ENCODE data around the gene COL4A1. TPM values are rescaled to one million over a fixed set of nuclear protein-coding genes. Genes with fewer than 3 reads are reported as not detected.

The COL4A1 gene
- total RNA-seq, 1 experiment from 2014 or later = 4.8 TPM

GRCh38 chr13:110339975-110340550 is 33.1 kb upstream of the COL4A1 start:
- Histone ChIP-seq H3K27me3 (replicated peaks; ENCODE audit: control insufficient read depth, insufficient read depth, low read length) (no peaks in the 10 kb centered on the region), H3K4me3 (ENCODE audit: low read depth, low read length) (no peak overlapping the region), H3K4me1 (no peaks in the 10 kb centered on the region), H3K36me3 (ENCODE audit: control insufficient read depth, insufficient read depth, low read length) (no peaks in the 10 kb centered on the region), H3K9me3 (no peaks in the 10 kb centered on the region)
- Mint-ChIP-seq H3K4me3 (ENCODE audit: unreplicated experiment) (no peak overlapping the region), H3K9me3 (ENCODE audit: unreplicated experiment) (no peaks in the 10 kb centered on the region), H3K36me3 (ENCODE audit: insufficient read depth, unreplicated experiment) (no peaks in the 10 kb centered on the region), H3K4me1 (ENCODE audit: low read depth, unreplicated experiment) (no peaks in the 10 kb centered on the region), H3K27me3 (ENCODE audit: insufficient read depth, unreplicated experiment) (no peaks in the 10 kb centered on the region), H3K27ac (ENCODE audit: unreplicated experiment) (no peak overlapping the region)
- intact Hi-C loops (cut with micrococcal nuclease; ENCODE audit: unreplicated experiment) = no loop called here
- DNase-seq = no peak
- POLR2A ChIA-PET = no interaction called here
- BruUV-seq (replicated peaks) = no TSS peak
- CTCF ChIA-PET = interaction anchor here (1.0 kb wide), 1 partner anchor 116 kb away, joined by 3 read pairs; no protein-coding TSS in a partner anchor
- no peak for TF ChIP-seq CTCF (IDR thresholded peaks at IDR 0.05; ENCODE audit: insufficient read depth in 1 of 2, low read depth in 1 of 2, low read length in 1 of 2, severe bottlenecking in 1 of 2, unreplicated experiment in 1 of 2)

- TF ChIP-seq CTCF (IDR thresholded peaks at IDR 0.05; ENCODE audit: insufficient read depth in 1 of 2, low read depth in 1 of 2, low read length in 1 of 2, severe bottlenecking in 1 of 2, unreplicated experiment in 1 of 2) = no peak
- Histone ChIP-seq H3K27me3 (replicated peaks; ENCODE audit: control insufficient read depth, insufficient read depth, low read length) (no peaks in the 10 kb centered on the region), H3K9me3 (no peaks in the 10 kb centered on the region), H3K4me1 (no peaks in the 10 kb centered on the region), H3K36me3 (ENCODE audit: control insufficient read depth, insufficient read depth, low read length) (no peaks in the 10 kb centered on the region), H3K4me3 (ENCODE audit: low read depth, low read length) (no peak overlapping the region)
- no peak overlapping the region for H3K27ac Mint-ChIP-seq (ENCODE audit: unreplicated experiment)
- ChIA-PET CTCF (no interaction called here), POLR2A (no interaction called here)
- no peak for DNase-seq
- no peaks in the 10 kb centered on the region for H3K36me3 Mint-ChIP-seq (ENCODE audit: insufficient read depth, unreplicated experiment)
- no peaks in the 10 kb centered on the region for H3K4me1 Mint-ChIP-seq (ENCODE audit: low read depth, unreplicated experiment)
- no peak overlapping the region for H3K4me3 Mint-ChIP-seq (ENCODE audit: unreplicated experiment)
- no peaks in the 10 kb centered on the region for H3K9me3 Mint-ChIP-seq (ENCODE audit: unreplicated experiment)
- no TSS peak for BruUV-seq (replicated peaks)
- no peaks in the 10 kb centered on the region for H3K27me3 Mint-ChIP-seq (ENCODE audit: insufficient read depth, unreplicated experiment)
- intact Hi-C loops (cut with micrococcal nuclease; ENCODE audit: unreplicated experiment) = no loop called here
These were observed 32.3 kb upstream of the COL4A1 start for GRCh38 chr13:110339263-110339662.

GRCh38 chr13:110338441-110339101 is 31.6 kb upstream of the COL4A1 start:
- no peak for TF ChIP-seq CTCF (IDR thresholded peaks at IDR 0.05; ENCODE audit: insufficient read depth in 1 of 2, low read depth in 1 of 2, low read length in 1 of 2, severe bottlenecking in 1 of 2, unreplicated experiment in 1 of 2)
- Mint-ChIP-seq H3K36me3 (ENCODE audit: insufficient read depth, unreplicated experiment) (no peaks in the 10 kb centered on the region), H3K27ac (ENCODE audit: unreplicated experiment) (no peak overlapping the region), H3K4me1 (ENCODE audit: low read depth, unreplicated experiment) (no peaks in the 10 kb centered on the region), H3K9me3 (ENCODE audit: unreplicated experiment) (no peaks in the 10 kb centered on the region), H3K4me3 (ENCODE audit: unreplicated experiment) (no peak overlapping the region), H3K27me3 (ENCODE audit: insufficient read depth, unreplicated experiment) (no peaks in the 10 kb centered on the region)
- no peaks in the 10 kb centered on the region for H3K9me3 ChIP-seq
- no TSS peak for BruUV-seq (replicated peaks)
- no peak for DNase-seq
- no peaks in the 10 kb centered on the region for H3K36me3 ChIP-seq (ENCODE audit: control insufficient read depth, insufficient read depth, low read length)
- intact Hi-C loops (cut with micrococcal nuclease; ENCODE audit: unreplicated experiment) = no loop called here
- ChIA-PET CTCF (no interaction called here), POLR2A (no interaction called here)
- H3K4me1 ChIP-seq = no peaks in the 10 kb centered on the region
- no peak overlapping the region for H3K4me3 ChIP-seq (ENCODE audit: low read depth, low read length)
- no peaks in the 10 kb centered on the region for H3K27me3 ChIP-seq (replicated peaks; ENCODE audit: control insufficient read depth, insufficient read depth, low read length)
